Neuronal stem cell (in vitro differentiated cells): ENCODE measurements around the gene KCNJ5.
A peak's percentile ranks its signal among the peaks of the same experiment; 100 is the strongest.

ENCODE experiments used
- DNase-seq: peaks from one replicate; pipeline ENCODE4 v3.0.0-alpha.2; 2013; ENCODE audit warnings: low spot score
- H2AFZ ChIP-seq: one replicate; pipeline ENCODE4 v1.6.1; 2013; ENCODE audit warnings: mild to moderate bottlenecking, low read length, inconsistent platforms
- H2AK5ac ChIP-seq: 2 replicates; pipeline ENCODE4 v1.6.1; 2013; ENCODE audit warnings: low read depth, mild to moderate bottlenecking, inconsistent platforms, low read length, moderate library complexity, mixed read lengths
- H2BK120ac ChIP-seq: 2 replicates; pipeline ENCODE4 v1.6.1; 2013; ENCODE audit warnings: low read depth, mild to moderate bottlenecking, inconsistent platforms, low read length, moderate library complexity, mixed read lengths
- H2BK12ac ChIP-seq: one replicate; pipeline ENCODE4 v1.6.1; 2013; ENCODE audit warnings: low read length, inconsistent platforms
- H2BK15ac ChIP-seq: 2 replicates; pipeline ENCODE4 v1.6.1; 2013; ENCODE audit warnings: mild to moderate bottlenecking, low read length, inconsistent platforms, mixed read lengths
- H2BK5ac ChIP-seq: one replicate; pipeline ENCODE4 v1.6.1; 2013; ENCODE audit warnings: inconsistent platforms, mild to moderate bottlenecking, low read length, moderate library complexity
- H3K14ac ChIP-seq: one replicate; pipeline ENCODE4 v1.6.1; 2013; ENCODE audit warnings: low read length, inconsistent platforms
- H3K18ac ChIP-seq: 2 replicates; pipeline ENCODE4 v1.6.1; 2013; ENCODE audit warnings: low read length, inconsistent platforms
- H3K23ac ChIP-seq: 2 replicates; pipeline ENCODE4 v1.6.1; 2013; ENCODE audit warnings: low read depth, mild to moderate bottlenecking, mixed read lengths, low read length, inconsistent platforms; ENCODE audit not compliant: poor library complexity
- H3K27ac ChIP-seq: replicated peaks from 3 replicates; pipeline ENCODE4 v1.5.1; 2013; ENCODE audit warnings: low read length, inconsistent platforms
- H3K27me3 ChIP-seq, 3 experiments: 2 replicates each; pipeline ENCODE4 v1.6.1; 2013; ENCODE audit warnings: low read length in 3 of 3, mild to moderate bottlenecking in 2 of 3, inconsistent platforms in 1 of 3, low read depth in 1 of 3, mixed read lengths in 1 of 3, moderate library complexity in 1 of 3; ENCODE audit not compliant: control insufficient read depth in 3 of 3, insufficient read depth in 3 of 3
- H3K36me3 ChIP-seq, 2 donors: replicated peaks in 1 of 2; 2 replicates each; pipeline ENCODE4 v1.6.1; 2013; ENCODE audit warnings: low read length in 2 of 2; ENCODE audit not compliant: control insufficient read depth in 2 of 2, insufficient read depth in 2 of 2
- H3K4ac ChIP-seq: 2 replicates; pipeline ENCODE4 v1.6.1; 2013; ENCODE audit warnings: inconsistent platforms, mild to moderate bottlenecking, low read length, moderate library complexity
- H3K4me1 ChIP-seq, 2 donors: 1 replicate in 1 of 2; 2 replicates in 1 of 2; pipeline ENCODE4 v1.6.1; 2013; ENCODE audit warnings: low read length in 2 of 2, low read depth in 1 of 2; ENCODE audit not compliant: control insufficient read depth in 2 of 2, insufficient read depth in 1 of 2
- H3K4me2 ChIP-seq: one replicate; pipeline ENCODE4 v1.6.1; 2013; ENCODE audit warnings: mild to moderate bottlenecking, low read length, inconsistent platforms; ENCODE audit not compliant: insufficient read depth, poor library complexity, severe bottlenecking
- H3K4me3 ChIP-seq, 2 donors: 2 replicates each; pipeline ENCODE4 v1.5.1; 2013; ENCODE audit warnings: low read length in 2 of 2, mild to moderate bottlenecking in 2 of 2, inconsistent platforms in 1 of 2, moderate library complexity in 1 of 2
- H3K79me1 ChIP-seq: one replicate; pipeline ENCODE4 v1.6.1; 2013; ENCODE audit warnings: low read depth, mild to moderate bottlenecking, inconsistent platforms, low read length, moderate library complexity
- H3K9ac ChIP-seq: one replicate; pipeline ENCODE4 v1.6.1; 2013; ENCODE audit warnings: mild to moderate bottlenecking, low read depth, low read length, inconsistent platforms; ENCODE audit not compliant: poor library complexity
- H3K9me3 ChIP-seq, 2 donors: replicated peaks in 1 of 2; 2 replicates each; pipeline versions ENCODE3 to v1.6.1; 2013; ENCODE audit warnings: low read length in 2 of 2, mild to moderate bottlenecking in 2 of 2, inconsistent platforms in 1 of 2, low read depth in 1 of 2, mixed read lengths in 1 of 2, moderate library complexity in 1 of 2; ENCODE audit not compliant: control insufficient read depth in 2 of 2, insufficient read depth in 1 of 2
- H4K8ac ChIP-seq: one replicate; pipeline ENCODE4 v1.6.1; 2013; ENCODE audit warnings: low read depth, mild to moderate bottlenecking, inconsistent platforms, low read length, moderate library complexity
- H4K91ac ChIP-seq: one replicate; pipeline ENCODE4 v1.6.1; 2013; ENCODE audit warnings: low read length, low read depth, mild to moderate bottlenecking, inconsistent platforms; ENCODE audit not compliant: poor library complexity
- WGBS, 2 donors: extraction: QIAGEN DNeasy Blood & Tissue Kit; methylation state at CpG; one replicate each; pipeline ENCODE4 v1.1.7; 2013; ENCODE audit warnings: missing lambda C conversion rate in 2 of 2, mixed read lengths in 1 of 2; ENCODE audit not compliant: insufficient read length in 2 of 2, insufficient replicate concordance in 1 of 2; ENCODE audit errors: extremely low coverage in 2 of 2; 5-methylcytosine and 5-hydroxymethylcytosine counted together

The KCNJ5 gene

DNA sequence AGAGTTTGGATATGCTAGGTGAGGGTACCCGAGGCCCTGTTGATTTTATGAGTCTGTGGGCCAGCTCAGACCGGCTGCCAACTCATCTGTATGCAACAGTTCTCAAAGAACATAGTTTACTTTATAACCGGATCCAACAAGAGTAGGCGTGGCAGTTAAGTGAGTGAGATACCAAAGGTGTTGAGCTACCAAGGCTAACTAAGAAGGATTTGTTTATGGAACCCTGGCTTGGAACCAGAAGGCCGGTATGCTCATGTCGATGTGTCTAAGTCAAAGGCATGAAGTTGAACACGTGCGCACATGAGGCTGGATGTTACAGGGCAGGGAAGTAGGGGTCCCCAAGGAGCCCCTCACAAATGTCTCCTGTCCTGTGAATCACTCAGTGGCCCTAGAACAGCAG, 23.9 kb upstream of the KCNJ5 start, which contains the start of gene KCNJ1:
Gene KCNJ1 (minus strand): TSS at position 20 of the 400 bp plus-strand sequence. CDS start 27,053 bp downstream, outside the sequence.
- Histone ChIP-seq H2AFZ (peak within 1 kb of the TSS; percentile 15), H3K14ac (no peak within 1 kb of the TSS), H3K36me3 (no peaks in the 10 kb centered on the region), H4K91ac (no peak within 1 kb of the TSS), H3K27ac (no peak within 1 kb of the TSS), H3K18ac (no peak within 1 kb of the TSS), H3K9ac (no peak within 1 kb of the TSS), H3K4me2 (no peak within 1 kb of the TSS), H3K4ac (no peak within 1 kb of the TSS), H3K27me3 (no peaks in the 10 kb centered on the region), H2BK15ac (no peak within 1 kb of the TSS), H4K8ac (no peak within 1 kb of the TSS), H2BK12ac (no peak within 1 kb of the TSS), H3K79me1 (no peaks in the 10 kb centered on the region), H3K4me1 (peaks cover 9 to 23% of the 10 kb centered on the region in 2 donors), H3K23ac (no peak within 1 kb of the TSS), H2BK5ac (no peak within 1 kb of the TSS), H3K9me3 (peaks cover 0 to 2% of the 10 kb centered on the region in 2 donors), H2BK120ac (no peak within 1 kb of the TSS), H3K4me3 (no peak within 1 kb of the TSS), H2AK5ac (no peak within 1 kb of the TSS)
- WGBS, 2 donors, result no CpG with 5 or more reads among the region's 8 CpGs
- DNase-seq, result no peak

DNA sequence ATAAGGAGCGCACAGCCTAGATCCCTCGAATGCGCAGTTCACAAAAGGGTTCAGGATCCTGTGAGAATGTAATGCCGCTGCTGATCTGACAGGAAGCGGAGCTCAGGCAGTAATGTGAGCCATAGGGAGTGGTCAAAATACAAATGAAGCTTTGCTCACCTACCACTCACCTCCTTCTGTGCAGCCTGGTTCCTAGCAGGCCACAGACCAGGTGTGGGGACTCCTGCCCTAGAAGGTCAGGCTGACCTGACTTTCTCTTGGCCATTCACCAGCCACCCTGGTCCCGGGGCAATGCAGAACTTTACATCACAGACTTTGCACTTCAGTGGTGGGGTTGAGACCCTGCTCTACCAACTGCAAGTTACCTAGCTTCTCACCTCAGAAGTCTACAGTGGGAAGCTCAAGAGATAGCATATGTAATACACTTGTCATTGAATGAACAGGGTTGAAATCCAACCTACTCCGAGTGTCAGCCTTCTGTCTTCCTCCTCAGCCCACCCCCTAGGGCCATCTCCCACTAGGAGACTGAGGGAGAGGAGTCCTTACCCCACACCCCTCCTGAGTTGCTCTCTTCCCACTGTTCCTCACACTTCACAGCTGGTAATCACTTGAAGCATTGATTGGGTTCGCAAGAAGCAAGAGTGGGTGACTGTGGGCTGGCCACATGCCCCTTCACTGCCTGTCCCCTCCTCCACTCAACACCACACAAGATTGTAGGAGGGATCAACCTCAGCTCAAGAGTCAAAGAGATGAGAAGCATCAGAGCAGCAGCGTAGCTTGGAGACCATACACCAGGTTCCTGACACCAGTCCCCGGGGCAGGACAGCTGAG, 22.1 kb upstream of the KCNJ5 start:
- no peak overlapping the region for H4K91ac ChIP-seq
- H2AK5ac ChIP-seq, result no peak overlapping the region
- no peak overlapping the region for H2BK5ac ChIP-seq
- no peak overlapping the region for H2AFZ ChIP-seq
- no peak for DNase-seq
- H3K9ac ChIP-seq, result no peak overlapping the region
- no peaks in the 10 kb centered on the region for H3K79me1 ChIP-seq
- H4K8ac ChIP-seq, result no peak overlapping the region
- H3K23ac ChIP-seq, result no peak overlapping the region
- no peak overlapping the region for H2BK12ac ChIP-seq
- WGBS, 2 donors, result no CpG with 5 or more reads among the region's 10 CpGs
- no peak overlapping the region for H3K27ac ChIP-seq
- H3K36me3 ChIP-seq, result no peaks in the 10 kb centered on the region
- H3K4me3 ChIP-seq, result no peak overlapping the region
- no peak overlapping the region for H3K14ac ChIP-seq
- H2BK120ac ChIP-seq, result no peak overlapping the region
- no peak overlapping the region for H3K18ac ChIP-seq
- peaks cover 0 to 2% of the 10 kb centered on the region in 2 donors for H3K9me3 ChIP-seq
- H2BK15ac ChIP-seq, result no peak overlapping the region
- peaks cover 11 to 31% of the 10 kb centered on the region in 2 donors for H3K4me1 ChIP-seq
- no peak overlapping the region for H3K4me2 ChIP-seq
- H3K27me3 ChIP-seq, result no peaks in the 10 kb centered on the region
- no peak overlapping the region for H3K4ac ChIP-seq

DNA sequence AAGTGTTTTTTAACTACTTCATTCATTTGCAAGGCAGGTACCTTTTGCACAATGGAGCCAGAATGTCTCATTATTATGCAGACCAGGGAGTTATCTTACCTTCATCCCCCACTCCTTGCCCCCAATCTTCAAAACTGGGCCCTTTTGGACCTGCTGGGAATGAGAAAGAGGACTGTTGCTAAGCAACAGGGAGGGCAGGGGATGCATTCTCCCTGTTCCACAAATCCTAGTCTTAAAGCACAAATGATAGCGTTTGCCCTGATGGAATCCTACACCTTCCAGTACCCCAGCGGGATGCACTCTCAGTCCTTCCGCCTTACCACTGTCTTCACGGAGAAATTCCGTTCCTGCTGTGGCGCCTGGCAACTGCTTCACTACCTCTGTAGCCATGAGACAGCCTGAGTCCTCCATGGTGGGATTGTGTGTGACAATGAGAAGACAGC, 20.0 kb upstream of the KCNJ5 start:
- H3K27ac ChIP-seq, result no peak overlapping the region

DNA sequence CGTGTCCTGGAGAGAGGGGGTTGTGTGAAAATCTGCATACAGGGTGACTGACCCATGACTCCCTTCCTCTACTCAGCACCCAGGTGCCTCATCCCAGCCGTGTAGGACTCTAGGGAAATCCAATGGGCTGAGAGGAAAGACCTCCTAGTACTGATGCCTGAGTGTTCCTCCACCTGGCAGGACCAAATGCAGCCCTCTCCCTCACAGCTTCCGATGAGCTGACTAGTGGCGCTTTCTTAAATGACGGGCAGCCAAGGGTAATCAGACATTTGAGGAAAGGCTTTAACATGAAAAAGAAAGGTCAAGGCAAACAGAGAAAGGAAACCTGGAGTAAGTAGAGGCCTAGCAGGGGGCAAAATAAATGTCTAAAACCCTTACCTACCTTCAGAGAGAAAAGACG, 19.1 kb upstream of the KCNJ5 start:
- Histone ChIP-seq H2BK12ac (no peak overlapping the region), H4K91ac (no peak overlapping the region), H3K36me3 (no peaks in the 10 kb centered on the region), H3K4me2 (no peak overlapping the region), H3K9me3 (peaks cover 0 to 2% of the 10 kb centered on the region in 2 donors), H3K23ac (no peak overlapping the region), H3K18ac (no peak overlapping the region), H3K9ac (no peak overlapping the region), H3K4me3 (no peak overlapping the region), H3K27ac (no peak overlapping the region), H2BK5ac (no peak overlapping the region), H2BK120ac (no peak overlapping the region), H3K27me3 (no peaks in the 10 kb centered on the region), H2AK5ac (no peak overlapping the region), H3K4ac (no peak overlapping the region), H2BK15ac (no peak overlapping the region), H4K8ac (no peak overlapping the region), H2AFZ (no peak overlapping the region), H3K79me1 (no peaks in the 10 kb centered on the region), H3K14ac (no peak overlapping the region), H3K4me1 (peaks cover 11 to 37% of the 10 kb centered on the region in 2 donors)
- DNase-seq, result no peak
- WGBS, 2 donors, result no CpG with 5 or more reads among the region's 6 CpGs

More for the DNA sequence above, 20.0 kb upstream of the KCNJ5 start:
- H3K14ac ChIP-seq, result no peak overlapping the region
- no peak for DNase-seq
- peak overlapping the region; percentile 20 for H3K18ac ChIP-seq
- no peak overlapping the region for H3K9ac ChIP-seq
- H2AFZ ChIP-seq, result peak overlapping the region; percentile 37
- no peak overlapping the region for H3K4me2 ChIP-seq
- peaks cover 0 to 2% of the 10 kb centered on the region in 2 donors for H3K9me3 ChIP-seq
- H3K4ac ChIP-seq, result no peak overlapping the region
- no peak overlapping the region for H2BK12ac ChIP-seq
- no peak overlapping the region for H4K91ac ChIP-seq
- no peak overlapping the region for H2AK5ac ChIP-seq
- no CpG with 5 or more reads among the region's 6 CpGs for WGBS, 2 donors
- no peak overlapping the region for H2BK15ac ChIP-seq
- H2BK120ac ChIP-seq, result no peak overlapping the region
- no peak overlapping the region for H2BK5ac ChIP-seq
- H3K36me3 ChIP-seq, result no peaks in the 10 kb centered on the region
- no peaks in the 10 kb centered on the region for H3K79me1 ChIP-seq
- no peak overlapping the region for H3K4me3 ChIP-seq
- H3K23ac ChIP-seq, result no peak overlapping the region
- peaks cover 11 to 37% of the 10 kb centered on the region in 2 donors for H3K4me1 ChIP-seq
- H4K8ac ChIP-seq, result no peak overlapping the region
- no peaks in the 10 kb centered on the region for H3K27me3 ChIP-seq
